M059J (cell line): ENCODE data around the gene BTBD8. TPM values are rescaled to one million over a fixed set of nuclear protein-coding genes. Genes with fewer than 3 reads are reported as not detected.

Experiments used
- DNase-seq: peaks from one replicate; pipeline ENCODE4 v3.0.0-alpha.2; 2012; ENCODE audit warnings: low read depth
- total RNA-seq: library from RNA; depleted of rRNA; stranded (reverse); fragments of >200 nt; shearing (Covaris generic); gene quantifications from 2 replicates; pipeline ENCODE4 v1.2.3, GENCODE V29; 2014; rRNA removed

Gene BTBD8
- total RNA-seq, 1 experiment from 2014 or later, result 4.6 TPM

- DNase-seq, result no peak
Measured at GRCh38 chr1:92191726-92192125, 111.6 kb downstream of the BTBD8 start.

GRCh38 chr1:92192246-92192645 lies 112.1 kb downstream of the BTBD8 start:
- DNase-seq, result no peak

GRCh38 chr1:92194511-92194910 lies 114.4 kb downstream of the BTBD8 start:
- DNase-seq, result no peak

- no peak for DNase-seq
Measured at GRCh38 chr1:92201973-92202372, 121.8 kb downstream of the BTBD8 start.

- no peak for DNase-seq
Measured at GRCh38 chr1:92203105-92203504, 123.0 kb downstream of the BTBD8 start.

GRCh38 chr1:92210701-92211100 lies 130.6 kb downstream of the BTBD8 start:
- peak; percentile 48 for DNase-seq

GRCh38 chr1:92211166-92211565 lies 131.0 kb downstream of the BTBD8 start:
- peak; percentile 58 for DNase-seq

- DNase-seq, result no peak
Measured at GRCh38 chr1:92217721-92218120, 137.6 kb downstream of the BTBD8 start, which contains the start of gene C1orf146. Gene C1orf146, plus strand, starts transcription at chr1:92217915. Its CDS starts 13,506 bp downstream, at chr1:92231421.

GRCh38 chr1:92218559-92218958 lies 138.4 kb downstream of the BTBD8 start:
- DNase-seq, result no peak

- no peak for DNase-seq
Measured at GRCh38 chr1:92219028-92219427, 138.9 kb downstream of the BTBD8 start.

- DNase-seq, result no peak
Measured at GRCh38 chr1:92228401-92228800, 148.3 kb downstream of the BTBD8 start.

GRCh38 chr1:92230736-92231135 lies 150.6 kb downstream of the BTBD8 start:
- DNase-seq, result no peak

Other genes starting within 250 kb of the BTBD8 start
- gene TGFBR3, start 194.2 kb upstream of the BTBD8 start, total RNA-seq, result 1.8 and 2.1 TPM in 2 replicates
- not detected in 2 replicates for gene BRDT, start 130.9 kb upstream of the BTBD8 start, total RNA-seq
- 5.8 and 8.4 TPM in 2 replicates for gene EPHX4, start 50.4 kb upstream of the BTBD8 start, total RNA-seq
- not detected in 2 replicates for gene SETSIP, start 4.9 kb upstream of the BTBD8 start, total RNA-seq
- not detected in 2 replicates for gene C1orf146, start 137.6 kb downstream of the BTBD8 start, total RNA-seq
- 16.8 and 17.3 TPM in 2 replicates for gene GLMN, start 218.6 kb downstream of the BTBD8 start, total RNA-seq
- gene RPAP2, start 218.7 kb downstream of the BTBD8 start, total RNA-seq, result 13.2 and 22.2 TPM in 2 replicates